Limb (tissue), 2 donors: ENCODE measurements around the gene GPR183.

ENCODE experiments used
- DNase-seq, 2 donors: peaks; one replicate each; pipeline ENCODE4 v3.0.0-alpha.2; 2016; ENCODE audit errors: extremely low spot score in 2 of 2

The GPR183 gene

GRCh38 chr13:99295488-99296252 is 11.5 kb downstream of the GPR183 start:
- no peak for DNase-seq

- no peak for DNase-seq
Measured at GRCh38 chr13:99294958-99295357, 12.2 kb downstream of the GPR183 start.

- no peak for DNase-seq
Measured at GRCh38 chr13:99294198-99294597, 13.0 kb downstream of the GPR183 start.

GRCh38 chr13:99293178-99293577 is 14.0 kb downstream of the GPR183 start:
- DNase-seq: no peak

- DNase-seq: no peak
Measured at GRCh38 chr13:99290894-99291293, 16.3 kb downstream of the GPR183 start.

DNA sequence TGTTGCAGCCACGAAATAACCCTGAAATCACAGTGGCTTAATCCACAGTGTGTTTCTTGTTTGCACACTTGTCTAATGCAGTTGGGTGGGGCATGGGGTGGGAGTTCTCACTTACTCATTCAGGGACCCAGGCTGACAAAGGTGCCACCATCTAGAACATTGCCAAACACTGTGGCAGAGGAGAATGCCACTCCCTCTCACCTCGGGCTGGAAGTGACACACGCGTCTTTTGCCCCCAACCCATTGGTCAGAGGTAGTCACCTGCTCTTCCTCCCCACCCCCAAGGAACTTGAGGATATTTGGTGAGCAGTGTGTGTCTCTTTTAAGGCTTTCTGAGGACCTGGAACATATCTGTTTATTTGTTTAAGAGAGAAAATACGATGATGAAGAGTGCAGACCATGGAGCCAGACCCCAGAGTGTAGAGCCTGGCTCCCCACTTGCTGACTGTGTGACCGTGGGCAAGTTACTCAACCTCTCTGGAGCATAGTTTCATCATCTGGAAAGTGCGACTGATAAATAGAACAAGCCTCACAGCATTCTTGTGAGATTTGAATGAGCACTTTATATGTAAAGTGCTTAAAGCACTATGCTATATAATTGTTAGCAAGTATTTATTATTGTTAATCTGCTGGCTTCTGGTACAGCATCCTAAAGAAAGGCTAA is 17.4 kb downstream of the GPR183 start:
- no peak for DNase-seq

GRCh38 chr13:99289271-99289670 is 17.9 kb downstream of the GPR183 start:
- DNase-seq: no peak

DNA sequence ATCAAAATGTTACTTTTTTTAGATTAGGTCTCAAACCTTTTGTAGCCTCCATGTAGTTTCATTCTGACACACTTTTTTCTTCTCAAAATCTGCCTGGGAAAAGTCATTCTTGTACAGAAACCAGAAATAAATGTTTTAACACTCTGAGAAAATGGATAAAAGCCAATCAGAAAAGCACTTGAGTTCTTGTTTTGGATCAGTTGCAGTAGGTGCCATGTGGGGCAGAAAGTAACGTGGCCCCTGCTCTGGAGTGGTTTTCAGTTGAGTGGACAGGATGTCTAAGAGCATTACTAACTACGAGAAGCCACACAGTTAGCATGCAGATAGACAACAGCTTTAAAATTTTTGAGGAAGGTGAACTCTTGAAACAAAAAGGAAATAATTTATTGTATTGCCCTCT is 19.1 kb downstream of the GPR183 start:
- DNase-seq: no peak

GRCh38 chr13:99287551-99287950 is 19.6 kb downstream of the GPR183 start:
- DNase-seq: no peak

DNA sequence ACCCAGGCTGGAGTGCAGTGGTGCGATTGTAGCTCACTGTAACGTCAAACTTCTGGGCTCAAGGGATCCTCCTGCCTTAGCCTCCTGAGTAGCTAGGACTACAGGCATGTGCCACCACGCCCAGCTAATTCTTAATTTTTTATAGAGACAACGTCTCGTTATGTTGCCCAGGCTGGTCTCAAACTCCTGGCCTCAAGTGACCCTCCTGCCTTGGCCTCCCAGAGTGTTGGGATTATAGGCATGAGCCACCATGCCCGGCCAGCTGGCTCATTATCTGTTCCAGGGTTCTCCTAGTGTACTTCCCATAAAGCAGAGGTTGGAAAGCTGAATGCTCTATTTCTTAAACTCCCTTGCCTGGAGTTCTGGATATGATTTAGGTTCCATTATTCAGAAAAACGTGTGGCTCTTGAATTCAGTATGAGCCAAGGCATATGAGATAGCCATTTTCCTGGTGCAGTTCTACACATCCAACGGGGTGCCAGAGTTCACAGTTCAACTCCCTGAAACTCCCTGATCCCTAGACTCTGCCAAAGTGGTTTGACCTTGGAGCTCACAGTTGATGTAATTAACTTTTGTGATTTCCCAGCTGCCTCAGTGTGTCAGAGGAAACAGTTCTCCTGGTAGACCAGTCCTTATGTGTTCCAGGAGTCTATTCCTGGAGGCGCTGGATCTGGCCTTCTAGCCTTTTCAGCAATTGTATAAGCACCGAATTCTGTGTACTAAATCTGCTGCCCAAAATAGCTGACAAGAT is 21.6 kb downstream of the GPR183 start:
- no peak for DNase-seq

DNA sequence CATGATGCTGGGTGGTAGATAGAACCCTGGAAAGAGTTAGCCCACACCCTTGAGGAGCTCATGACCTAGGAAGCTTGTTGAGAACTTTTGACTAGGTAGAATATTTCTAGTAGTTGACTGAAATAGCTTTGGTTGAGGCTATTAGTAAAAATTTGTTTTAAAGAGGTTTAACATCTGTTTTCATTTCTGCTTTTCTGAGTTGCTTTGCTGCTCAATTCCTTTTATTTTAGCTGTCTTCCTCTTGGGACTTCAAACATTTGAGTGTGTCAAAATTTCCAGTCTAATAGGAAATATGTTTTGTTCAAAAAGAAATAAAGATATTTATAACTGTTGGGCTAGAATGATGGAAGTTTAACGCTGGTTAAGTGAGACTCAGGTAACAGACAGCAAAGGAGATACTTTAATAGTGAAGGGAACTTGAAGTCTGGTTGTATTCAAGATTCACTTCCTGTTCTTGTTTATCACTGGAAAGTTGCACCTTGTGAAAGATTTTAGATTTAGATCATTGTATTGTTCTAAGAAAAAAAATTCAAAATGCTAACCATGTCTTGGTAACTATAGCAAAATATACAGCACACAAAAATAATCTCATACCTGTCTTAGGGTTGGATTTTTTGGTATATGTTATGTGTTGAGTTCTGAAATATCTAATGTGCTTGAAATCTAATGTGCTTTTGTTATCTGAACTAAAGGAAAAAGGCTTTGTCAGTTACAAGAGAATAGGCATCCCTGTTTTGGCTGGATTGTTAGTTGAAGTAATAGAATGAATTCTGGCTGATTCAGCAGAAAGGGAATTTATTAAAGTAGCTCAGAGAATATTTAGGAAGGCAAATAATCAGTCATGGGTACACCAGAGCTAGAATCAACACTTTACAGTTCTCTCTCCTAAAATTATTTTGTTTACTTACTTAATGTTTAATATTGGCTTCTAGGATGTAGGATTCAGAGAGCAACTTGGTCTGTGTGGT is 24.7 kb downstream of the GPR183 start:
- no peak for DNase-seq

- DNase-seq: no peak
Measured at GRCh38 chr13:99281811-99282263, 25.4 kb downstream of the GPR183 start.

DNA sequence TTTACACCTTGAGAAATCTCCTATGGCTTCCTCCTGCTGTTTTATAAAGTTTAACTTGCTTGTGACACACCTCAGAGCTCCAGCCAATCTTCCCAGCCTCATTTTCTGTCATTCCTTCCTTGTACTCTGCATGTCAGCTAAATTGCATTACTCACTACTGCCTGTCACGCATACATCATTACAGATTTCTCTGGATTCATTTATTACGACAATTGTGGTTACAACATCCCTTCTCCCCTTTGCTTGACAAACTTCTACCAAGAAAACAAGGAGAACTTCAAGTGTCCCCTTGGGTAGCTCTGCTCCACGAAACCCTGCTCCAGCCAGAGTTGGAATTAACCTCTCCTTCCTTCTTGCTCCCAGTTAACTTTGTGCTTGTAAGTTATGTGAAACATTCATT is 27.0 kb downstream of the GPR183 start:
- DNase-seq: no peak

- DNase-seq: no peak
Measured at GRCh38 chr13:99279637-99280036, 27.6 kb downstream of the GPR183 start.

GRCh38 chr13:99278843-99279242 is 28.4 kb downstream of the GPR183 start:
- no peak for DNase-seq

GRCh38 chr13:99278200-99278599 is 29.0 kb downstream of the GPR183 start:
- no peak for DNase-seq

DNA sequence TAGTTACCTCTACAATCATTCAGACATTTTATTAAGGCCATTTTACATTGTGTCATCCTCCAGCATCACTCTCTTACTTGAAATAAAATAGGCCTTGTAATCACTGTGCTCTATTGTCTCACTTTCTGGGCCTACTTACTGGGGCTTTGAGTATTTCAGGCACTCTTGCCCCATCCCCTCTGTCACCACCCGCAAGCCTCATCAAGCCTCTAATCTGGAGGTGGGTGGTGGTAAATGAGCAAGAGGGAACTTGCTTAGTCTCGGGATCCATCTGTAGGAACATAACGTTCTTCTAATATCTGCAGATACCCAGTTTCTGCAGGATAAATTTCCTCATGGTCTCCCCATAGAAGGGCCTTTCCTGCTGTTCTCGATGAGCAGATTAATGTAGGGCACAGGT is 29.6 kb downstream of the GPR183 start:
- DNase-seq: no peak

GRCh38 chr13:99276706-99277105 is 30.5 kb downstream of the GPR183 start:
- DNase-seq: no peak

DNA sequence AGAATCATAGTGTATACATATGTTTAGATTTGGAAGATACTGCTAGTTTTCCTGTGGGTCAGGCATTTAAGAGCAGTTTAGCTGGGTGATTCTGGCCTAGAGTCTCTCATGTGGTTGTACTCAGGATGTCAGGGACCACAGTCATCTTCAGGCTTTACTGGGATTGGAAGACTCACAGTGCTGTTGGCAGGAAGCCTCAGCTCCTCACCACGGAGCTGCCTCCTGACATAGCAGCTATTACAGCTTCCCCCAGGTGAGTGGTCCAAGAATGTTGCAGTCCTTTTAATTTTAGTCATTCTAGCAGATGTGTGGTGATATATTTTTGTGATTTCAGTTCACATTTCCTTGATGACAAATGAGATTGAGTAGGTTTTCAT is 32.1 kb downstream of the GPR183 start:
- DNase-seq: no peak

- DNase-seq: no peak
Measured at GRCh38 chr13:99273128-99273527, 34.1 kb downstream of the GPR183 start.

DNA sequence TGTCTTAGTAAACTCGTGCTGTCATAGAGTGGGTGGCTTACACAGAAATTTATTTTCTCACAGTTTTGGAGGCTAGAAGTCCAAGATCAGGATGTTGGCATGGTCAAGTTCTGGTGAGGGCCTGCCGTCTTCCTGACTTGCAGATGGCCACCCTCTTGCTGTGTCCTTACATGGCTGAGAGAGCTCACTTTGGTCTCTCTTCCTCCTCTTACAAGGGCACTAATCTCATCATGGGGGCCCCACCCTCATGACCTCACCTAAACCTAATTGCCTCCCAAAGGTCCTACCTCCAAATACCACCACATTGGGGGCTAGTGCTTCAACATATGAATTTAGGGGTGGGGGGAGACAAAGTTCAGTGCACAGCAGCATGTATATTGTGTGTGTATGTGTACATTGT is 34.7 kb downstream of the GPR183 start:
- DNase-seq: no peak
